Neural progenitor cell (in vitro differentiated cells): ENCODE measurements around the gene NPFF. TPM values are rescaled to one million over a fixed set of nuclear protein-coding genes. Genes with fewer than 3 reads are reported as not detected.

Source experiments
- DNase-seq: peaks from one replicate; pipeline ENCODE4 v3.0.0-alpha.2; 2016; ENCODE audit warnings: low spot score
- H2AFZ ChIP-seq: fragments of 200-600 bp; sonication (generic); replicated peaks from 2 replicates; pipeline ENCODE4 v1.6.1; 2016; ENCODE audit warnings: antibody characterized with exemption
- H3F3A ChIP-seq: fragments of 200-600 bp; sonication (generic); 2 replicates; pipeline ENCODE4 v1.6.1; 2016; ENCODE audit warnings: antibody characterized with exemption, low read depth
- H3K27ac ChIP-seq: fragments of 200-600 bp; sonication (generic); 2 replicates; pipeline ENCODE4 v1.5.1; 2016; ENCODE audit warnings: mild to moderate bottlenecking
- H3K27me3 ChIP-seq: fragments of 200-600 bp; sonication (generic); 2 replicates; pipeline ENCODE4 v1.6.1; 2016; ENCODE audit warnings: mild to moderate bottlenecking, moderate library complexity
- H3K36me3 ChIP-seq: fragments of 200-600 bp; sonication (generic); 2 replicates; pipeline ENCODE4 v1.5.1; 2016
- H3K4me1 ChIP-seq: fragments of 200-600 bp; sonication (generic); 2 replicates; pipeline ENCODE4 v1.6.1; 2016; ENCODE audit warnings: mixed run types
- H3K4me2 ChIP-seq: fragments of 200-600 bp; sonication (generic); 2 replicates; pipeline ENCODE4 v1.6.1; 2016
- H3K4me3 ChIP-seq: fragments of 200-600 bp; sonication (generic); 2 replicates; pipeline ENCODE4 v1.5.1; 2016
- H3K79me2 ChIP-seq: fragments of 200-600 bp; sonication (generic); 2 replicates; pipeline ENCODE4 v1.6.1; 2016; ENCODE audit warnings: low read depth
- H3K9ac ChIP-seq: fragments of 200-600 bp; sonication (generic); 2 replicates; pipeline ENCODE4 v1.6.1; 2016
- H3K9me3 ChIP-seq: fragments of 200-600 bp; sonication (generic); 2 replicates; pipeline ENCODE4 v1.5.1; 2016; ENCODE audit warnings: low read depth
- H4K20me1 ChIP-seq: fragments of 200-600 bp; sonication (generic); 2 replicates; pipeline ENCODE4 v1.6.1; 2016; ENCODE audit warnings: low read depth
- H3K27ac Mint-ChIP-seq: 3 replicates; pipeline ENCODE4 v1.8.0; 2021; ENCODE audit warnings: mixed read lengths
- H3K27me3 Mint-ChIP-seq: 2 replicates; pipeline ENCODE4 v1.8.0; 2022; ENCODE audit warnings: low read depth, mild to moderate bottlenecking, inconsistent platforms, moderate library complexity, mixed read lengths; ENCODE audit not compliant: insufficient read depth
- H3K36me3 Mint-ChIP-seq: 3 replicates; pipeline ENCODE4 v1.8.0; 2021; ENCODE audit warnings: mixed read lengths
- H3K4me1 Mint-ChIP-seq: 3 replicates; pipeline ENCODE4 v1.8.0; 2021; ENCODE audit warnings: mixed read lengths
- H3K4me3 Mint-ChIP-seq: 3 replicates; pipeline ENCODE4 v1.8.0; 2021; ENCODE audit warnings: mild to moderate bottlenecking, moderate library complexity, mixed read lengths
- H3K9me3 Mint-ChIP-seq: 3 replicates; pipeline ENCODE4 v1.8.0; 2020; ENCODE audit warnings: mixed read lengths
- CTCF ChIP-seq: fragments of 200-600 bp; sonication (generic); IDR thresholded peaks from 2 replicates; pipeline ENCODE4 v1.5.1; 2017; ENCODE audit warnings: antibody characterized with exemption, mild to moderate bottlenecking
- EZH2 ChIP-seq: fragments of 200-600 bp; sonication (generic); IDR thresholded peaks from 2 replicates; pipeline ENCODE4 v1.6.1; 2017; ENCODE audit warnings: antibody characterized with exemption, mild to moderate bottlenecking, moderate library complexity
- EZH2phosphoT487 ChIP-seq: fragments of 200-600 bp; sonication (generic); IDR thresholded peaks from 2 replicates; pipeline ENCODE4 v1.6.1; 2017; ENCODE audit warnings: antibody characterized with exemption
- total RNA-seq: library from RNA; depleted of rRNA; stranded (reverse); fragments of >200 nt; gene quantifications from 2 replicates; pipeline ENCODE4 v1.2.3, GENCODE V29; 2015; ENCODE audit warnings: low replicate concordance

Gene NPFF
- total RNA-seq, 1 donor from 2014 or later = not detected

- H3K27me3 Mint-ChIP-seq = no peaks in the 10 kb centered on the region
Measured at GRCh38 chr12:53533471-53533870, 26.2 kb upstream of the NPFF start.

GRCh38 chr12:53532524-53533445, 25.5 kb upstream of the NPFF start:
- Mint-ChIP-seq H3K27ac (no peak overlapping the region), H3K27me3 (no peaks in the 10 kb centered on the region), H3K4me3 (no peak overlapping the region), H3K9me3 (no peaks in the 10 kb centered on the region), H3K4me1 (no peaks in the 10 kb centered on the region), H3K36me3 (peaks cover 37% of the 10 kb centered on the region)
- Histone ChIP-seq H3K4me1 (no peaks in the 10 kb centered on the region), H3K9me3 (no peaks in the 10 kb centered on the region), H3K4me2 (no peak overlapping the region), H3K27me3 (no peaks in the 10 kb centered on the region), H3K4me3 (no peak overlapping the region), H3K27ac (no peak overlapping the region), H3K79me2 (no peaks in the 10 kb centered on the region), H2AFZ (no peak overlapping the region), H3K36me3 (peaks cover 11% of the 10 kb centered on the region), H4K20me1 (no peaks in the 10 kb centered on the region), H3F3A (no peaks in the 10 kb centered on the region), H3K9ac (no peak overlapping the region)
- DNase-seq = no peak
- no peak for TF ChIP-seq EZH2phosphoT487
- no peak for TF ChIP-seq EZH2
- TF ChIP-seq CTCF = no peak

More at GRCh38 chr12:53533471-53533870, 26.2 kb upstream of the NPFF start:
- Histone ChIP-seq H2AFZ (no peak overlapping the region), H3K4me1 (no peaks in the 10 kb centered on the region), H4K20me1 (no peaks in the 10 kb centered on the region), H3K9ac (no peak overlapping the region), H3K36me3 (peaks cover 11% of the 10 kb centered on the region), H3K9me3 (no peaks in the 10 kb centered on the region), H3K79me2 (no peaks in the 10 kb centered on the region), H3F3A (no peaks in the 10 kb centered on the region), H3K4me2 (no peak overlapping the region), H3K4me3 (no peak overlapping the region), H3K27ac (no peak overlapping the region), H3K27me3 (no peaks in the 10 kb centered on the region)
- H3K4me3 Mint-ChIP-seq = no peak overlapping the region
- no peaks in the 10 kb centered on the region for H3K9me3 Mint-ChIP-seq
- H3K36me3 Mint-ChIP-seq = peaks cover 37% of the 10 kb centered on the region
- no peaks in the 10 kb centered on the region for H3K4me1 Mint-ChIP-seq
- no peak for TF ChIP-seq EZH2phosphoT487
- no peak for TF ChIP-seq EZH2
- no peak for TF ChIP-seq CTCF
- H3K27ac Mint-ChIP-seq = no peak overlapping the region
- DNase-seq = no peak

- Mint-ChIP-seq H3K4me1 (no peaks in the 10 kb centered on the region), H3K36me3 (peaks cover 32% of the 10 kb centered on the region), H3K27me3 (no peaks in the 10 kb centered on the region), H3K27ac (no peak overlapping the region), H3K4me3 (no peak overlapping the region), H3K9me3 (no peaks in the 10 kb centered on the region)
- no peaks in the 10 kb centered on the region for H3K4me1 ChIP-seq
- H3K36me3 ChIP-seq = peaks cover 11% of the 10 kb centered on the region
- no peaks in the 10 kb centered on the region for H3K27me3 ChIP-seq
- no peaks in the 10 kb centered on the region for H4K20me1 ChIP-seq
- H3K9ac ChIP-seq = no peak overlapping the region
- no peak for TF ChIP-seq EZH2
- no peak for TF ChIP-seq EZH2phosphoT487
- TF ChIP-seq CTCF = no peak
- H3K4me2 ChIP-seq = no peak overlapping the region
- no peak overlapping the region for H3K4me3 ChIP-seq
- H3K9me3 ChIP-seq = no peaks in the 10 kb centered on the region
- H3K27ac ChIP-seq = no peak overlapping the region
- no peak overlapping the region for H2AFZ ChIP-seq
- DNase-seq = no peak
- no peaks in the 10 kb centered on the region for H3K79me2 ChIP-seq
- H3F3A ChIP-seq = no peaks in the 10 kb centered on the region
Measured at GRCh38 chr12:53532021-53532420, 24.7 kb upstream of the NPFF start.
